HL-60 (cell line): ENCODE results near the gene RXFP4.

Source experiments
- CTCF ChIP-seq: IDR thresholded peaks from one replicate; pipeline ENCODE4 v1.5.1; 2011; ENCODE audit warnings: low read length, control low read depth, inconsistent platforms; ENCODE audit not compliant: insufficient read depth
- GABPA ChIP-seq: IDR thresholded peaks from 2 replicates; pipeline ENCODE4 v1.6.1; 2012; ENCODE audit warnings: low read depth
- POLR2AphosphoS5 ChIP-seq: IDR thresholded peaks from 2 replicates; pipeline ENCODE4 v1.6.1; 2012; ENCODE audit warnings: low read depth
- REST ChIP-seq: IDR thresholded peaks from 2 replicates; pipeline ENCODE4 v1.6.1; 2012; ENCODE audit warnings: low read depth; ENCODE audit not compliant: insufficient replicate concordance

- TF ChIP-seq CTCF (no peak), GABPA (no peak), POLR2AphosphoS5 (no peak), REST (no peak)
These were observed 24.7 kb downstream of the RXFP4 start for GRCh38 chr1:155966135-155966534.
